NCI-H187 (cell line): ENCODE data around the gene MAEL.
A peak's percentile ranks its signal among the peaks of the same experiment; 100 is the strongest.

Experiments
- DNase-seq, 2 experiments: peaks; one replicate each; lab custom pipeline; 2025; lab: John Stamatoyannopoulos, UW

The MAEL gene

DNA sequence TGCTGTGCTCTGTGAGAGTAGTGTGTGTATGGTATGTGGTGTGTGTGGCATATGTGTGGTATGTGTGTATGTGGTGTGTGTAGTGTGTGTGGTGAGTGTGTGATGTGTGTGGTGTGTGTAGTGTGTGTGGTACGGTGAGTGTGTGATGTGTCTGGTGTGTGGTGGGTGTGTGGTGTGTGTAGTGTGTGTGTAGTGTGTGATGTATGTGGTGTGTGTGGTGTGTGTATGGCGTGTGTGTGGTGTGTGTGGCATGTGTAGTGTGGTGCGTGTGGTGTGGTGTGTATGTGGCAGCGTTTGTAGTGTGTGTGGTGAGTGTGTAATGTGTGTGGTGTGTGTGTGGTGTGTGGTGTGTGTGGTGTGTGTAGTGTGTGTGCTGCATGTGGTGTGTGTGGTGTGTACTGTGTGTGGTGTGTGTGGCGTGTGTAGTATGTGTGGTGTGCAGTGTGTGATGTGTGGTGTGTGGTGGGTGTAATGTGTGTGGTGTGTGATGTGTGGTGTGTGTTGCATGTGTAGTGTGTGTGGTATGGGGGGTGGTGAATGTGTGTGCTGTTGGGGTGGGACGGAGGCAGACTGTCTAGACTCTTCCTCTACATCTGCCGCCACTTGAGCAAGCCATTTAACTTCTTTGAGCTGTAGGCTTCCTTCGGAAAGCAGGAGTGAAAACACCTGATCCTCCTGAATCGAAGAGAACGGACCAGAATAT is 67.6 kb downstream of the MAEL start:
- peak in 1 of 2 experiments; percentile 65 for DNase-seq

- peak; percentile 80 to 95 for DNase-seq
These were observed 68.2 kb downstream of the MAEL start for GRCh38 chr1:167057241-167057688.

- peak; percentile 77 to 83 for DNase-seq
These were observed 70.1 kb downstream of the MAEL start for GRCh38 chr1:167059045-167059808.

DNA sequence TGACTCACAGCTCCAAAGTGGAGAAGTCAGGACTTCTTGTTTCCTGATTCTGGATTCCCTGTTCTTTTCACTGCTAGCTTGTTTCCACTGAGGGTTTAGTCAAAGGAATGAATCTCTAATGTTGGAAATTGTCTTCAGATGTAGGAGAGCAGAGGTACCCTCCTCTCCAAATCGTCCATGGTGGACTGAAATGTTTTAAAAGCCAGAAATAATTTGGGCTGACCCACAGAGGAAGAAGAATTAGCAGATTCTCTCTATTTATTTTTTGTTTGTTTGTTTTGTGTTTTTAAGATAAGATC is 70.7 kb downstream of the MAEL start:
- DNase-seq: no peak

DNA sequence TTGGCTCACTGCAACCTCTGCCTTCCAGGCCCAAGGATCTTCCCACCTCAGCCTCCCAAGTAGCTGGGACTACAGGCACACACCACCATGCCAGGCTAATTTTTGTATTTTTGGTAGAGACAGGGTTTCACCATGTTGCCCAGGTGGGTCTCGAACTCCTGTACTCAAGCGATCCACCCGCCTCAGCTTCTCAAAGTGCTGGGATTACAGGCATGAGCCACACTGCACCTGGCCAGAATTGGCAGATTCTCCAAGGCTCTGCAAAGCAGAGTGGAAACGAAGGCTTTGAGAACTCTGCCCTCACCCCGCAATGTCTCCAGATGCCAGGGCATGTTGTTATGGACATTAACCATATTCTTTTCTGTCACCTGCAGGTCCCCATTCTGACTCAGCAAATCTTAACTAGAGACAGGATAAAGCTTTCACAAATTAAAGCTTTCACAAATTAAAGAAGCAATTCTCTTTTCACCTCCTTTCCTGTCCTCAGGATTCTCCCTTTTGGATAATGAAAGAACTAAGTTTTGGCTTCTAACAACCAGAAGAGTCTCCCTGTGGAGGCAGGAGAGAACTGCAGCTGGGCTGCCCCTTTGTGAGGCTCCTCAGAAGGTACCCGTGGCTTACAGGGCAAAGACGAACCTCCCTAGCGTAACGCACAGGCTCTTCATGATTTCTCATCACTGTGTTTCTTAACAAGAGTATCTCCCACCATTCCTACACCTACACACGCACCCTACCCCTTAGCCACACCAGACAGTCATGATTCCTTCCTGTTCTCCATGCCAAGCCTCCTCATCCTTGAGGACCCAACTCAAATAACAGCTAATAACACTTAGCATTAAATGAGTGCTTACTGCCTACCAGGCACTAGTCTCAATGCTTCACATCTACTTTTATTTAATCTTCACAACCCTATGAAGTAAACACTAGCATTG is 71.3 kb downstream of the MAEL start:
- no peak for DNase-seq

DNA sequence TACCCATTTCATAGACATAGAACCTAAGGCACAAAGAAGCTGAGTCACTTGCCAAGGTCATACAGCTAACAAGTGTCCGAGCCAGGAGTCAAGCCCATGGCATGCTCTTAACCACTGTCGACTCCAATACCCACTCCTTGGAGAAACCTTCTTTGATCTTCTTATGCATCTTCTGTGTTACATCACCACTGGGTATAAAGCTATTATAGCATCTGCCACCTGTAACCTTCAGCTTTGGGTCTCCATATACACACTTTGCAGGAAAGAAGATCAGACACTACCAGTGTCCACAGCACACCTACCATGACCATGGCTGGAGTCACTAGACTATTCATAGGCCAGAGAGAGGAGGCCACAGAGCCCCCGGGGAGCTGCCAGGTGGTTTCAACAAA is 72.0 kb downstream of the MAEL start:
- no peak for DNase-seq

DNA sequence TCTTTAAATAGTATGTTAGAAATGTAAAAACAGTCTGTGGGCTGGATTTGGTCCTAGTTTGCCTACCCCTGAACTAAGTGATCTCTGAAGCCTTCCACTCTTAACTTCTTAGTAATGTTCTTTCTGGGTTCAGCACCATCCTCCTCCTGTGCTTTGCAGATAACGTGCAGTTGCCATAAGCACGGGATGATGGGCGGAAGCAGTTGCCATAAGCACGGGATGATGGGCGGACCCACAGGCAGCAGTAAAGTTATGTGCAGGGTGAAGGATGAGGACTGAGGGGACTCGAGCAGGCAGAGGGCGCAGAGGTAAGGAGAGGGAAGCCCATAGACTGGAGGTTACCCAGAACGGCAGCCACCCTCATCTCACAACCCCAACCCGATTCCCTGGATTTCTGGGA is 75.5 kb downstream of the MAEL start:
- no peak for DNase-seq

GRCh38 chr1:167065471-167065870 is 76.4 kb downstream of the MAEL start:
- DNase-seq: peak; percentile 40 to 44

- peak; percentile 80 to 86 for DNase-seq
These were observed 77.4 kb downstream of the MAEL start for GRCh38 chr1:167066333-167067122.

- no peak for DNase-seq
These were observed 78.8 kb downstream of the MAEL start for GRCh38 chr1:167067904-167068303.

DNA sequence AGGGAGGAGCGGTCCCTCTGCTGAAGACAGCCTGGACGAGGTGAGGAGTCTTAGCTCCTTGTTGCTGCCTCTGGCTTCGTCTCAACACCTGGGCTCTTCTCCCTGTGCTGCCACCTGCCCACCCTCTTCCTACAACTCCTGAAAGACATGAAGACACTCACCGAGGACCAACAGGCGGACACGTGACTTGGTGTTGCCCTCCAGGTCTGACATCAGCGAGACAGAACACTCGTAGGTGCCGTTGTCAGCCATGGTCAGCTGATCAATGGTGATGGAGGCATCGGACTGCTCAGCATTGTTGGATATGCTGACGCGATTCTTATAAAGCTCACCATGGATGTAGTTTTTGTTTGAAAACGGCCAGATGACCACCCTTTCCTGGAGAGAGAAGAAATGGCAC is 79.7 kb downstream of the MAEL start:
- DNase-seq: no peak

DNA sequence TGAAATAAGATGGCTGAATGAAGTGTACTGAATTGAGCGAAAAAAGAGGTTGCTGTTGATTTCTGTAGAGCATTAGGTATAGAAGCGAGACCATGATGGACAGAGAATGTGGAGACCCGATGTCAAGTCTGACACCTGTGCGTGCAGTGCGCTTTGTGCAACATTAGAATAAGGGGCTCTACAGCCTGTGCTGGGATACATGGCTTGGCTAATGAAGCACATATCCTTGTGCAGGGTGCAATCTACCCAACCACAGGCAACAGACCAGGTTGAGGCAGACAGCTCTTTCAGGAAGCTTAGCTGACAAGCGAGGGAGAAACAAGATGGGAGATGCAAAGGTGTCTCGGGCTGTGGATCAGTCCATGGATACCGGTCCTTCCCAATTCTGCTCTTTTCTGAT is 82.2 kb downstream of the MAEL start:
- no peak for DNase-seq
